Stimulated activated CD8-positive, alpha-beta memory T cell treated with anti-CD3 and anti-CD28 coated beads, Interleukin-15, amount 100 ng/mL, for 4 hours (primary cell): ENCODE measurements around the gene DAB2IP.

Experiments used
- DNase-seq, 2 donors: peaks; one replicate each; pipeline ENCODE4 v3.0.0-alpha.2; 2020; ENCODE audit warnings: low read depth in 2 of 2

Gene DAB2IP

DNA sequence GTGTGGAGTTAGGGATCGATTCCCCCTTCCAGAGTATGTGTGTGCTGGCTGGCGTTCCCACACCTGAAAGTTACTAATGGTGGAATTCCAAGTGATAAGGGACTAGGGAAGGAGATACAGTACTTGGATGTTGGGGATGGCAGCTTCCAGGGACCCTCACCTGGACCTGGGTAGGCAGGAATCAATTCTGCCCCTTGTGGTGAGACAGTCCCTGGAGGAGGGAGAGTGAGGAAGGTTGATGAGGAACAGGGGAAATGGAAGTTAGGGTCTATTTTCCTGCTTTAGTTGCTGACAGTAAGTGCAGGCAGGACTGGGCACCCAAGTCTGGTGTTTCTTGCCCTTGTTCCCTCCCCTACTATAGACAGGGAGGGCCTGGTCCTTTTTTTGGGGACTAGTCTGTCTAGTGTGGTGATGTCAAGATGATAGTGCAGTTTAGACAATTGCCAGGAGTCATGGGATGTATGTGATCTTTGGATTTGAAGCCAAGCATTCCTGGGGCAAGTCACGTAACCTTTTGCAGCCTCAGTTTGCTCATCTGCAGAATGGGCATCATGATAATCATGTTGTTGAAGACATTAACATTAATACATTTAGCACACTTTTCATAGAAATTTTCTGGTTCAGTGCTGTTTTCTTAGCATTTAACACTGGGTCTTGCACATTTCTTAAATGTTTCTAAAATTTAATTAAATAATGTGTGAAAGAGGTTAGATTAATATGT, 51.7 kb downstream of the DAB2IP start:
- DNase-seq, result no peak

DNA sequence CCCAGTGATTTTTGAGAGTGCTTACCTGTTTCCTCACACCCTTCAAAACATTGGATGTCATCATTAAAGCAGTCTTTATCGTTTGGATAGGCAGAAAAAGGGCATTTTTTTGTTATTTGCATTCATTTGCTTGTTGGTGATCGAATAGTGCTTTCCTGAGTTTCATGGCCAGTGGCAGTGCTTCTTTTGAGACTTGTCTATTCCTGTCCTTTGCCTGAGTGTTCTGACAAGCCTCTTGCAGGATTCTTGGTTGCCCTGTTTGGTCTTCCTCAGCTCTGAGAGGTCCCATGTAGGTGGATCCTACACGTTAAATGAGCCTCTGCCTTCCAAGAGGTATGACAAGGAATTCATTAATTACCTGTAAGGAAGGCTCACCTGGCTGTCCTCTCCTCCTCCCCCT, 52.8 kb downstream of the DAB2IP start:
- no peak for DNase-seq

GRCh38 chr9:121706149-121706750, 54.8 kb downstream of the DAB2IP start:
- DNase-seq, result no peak

DNA sequence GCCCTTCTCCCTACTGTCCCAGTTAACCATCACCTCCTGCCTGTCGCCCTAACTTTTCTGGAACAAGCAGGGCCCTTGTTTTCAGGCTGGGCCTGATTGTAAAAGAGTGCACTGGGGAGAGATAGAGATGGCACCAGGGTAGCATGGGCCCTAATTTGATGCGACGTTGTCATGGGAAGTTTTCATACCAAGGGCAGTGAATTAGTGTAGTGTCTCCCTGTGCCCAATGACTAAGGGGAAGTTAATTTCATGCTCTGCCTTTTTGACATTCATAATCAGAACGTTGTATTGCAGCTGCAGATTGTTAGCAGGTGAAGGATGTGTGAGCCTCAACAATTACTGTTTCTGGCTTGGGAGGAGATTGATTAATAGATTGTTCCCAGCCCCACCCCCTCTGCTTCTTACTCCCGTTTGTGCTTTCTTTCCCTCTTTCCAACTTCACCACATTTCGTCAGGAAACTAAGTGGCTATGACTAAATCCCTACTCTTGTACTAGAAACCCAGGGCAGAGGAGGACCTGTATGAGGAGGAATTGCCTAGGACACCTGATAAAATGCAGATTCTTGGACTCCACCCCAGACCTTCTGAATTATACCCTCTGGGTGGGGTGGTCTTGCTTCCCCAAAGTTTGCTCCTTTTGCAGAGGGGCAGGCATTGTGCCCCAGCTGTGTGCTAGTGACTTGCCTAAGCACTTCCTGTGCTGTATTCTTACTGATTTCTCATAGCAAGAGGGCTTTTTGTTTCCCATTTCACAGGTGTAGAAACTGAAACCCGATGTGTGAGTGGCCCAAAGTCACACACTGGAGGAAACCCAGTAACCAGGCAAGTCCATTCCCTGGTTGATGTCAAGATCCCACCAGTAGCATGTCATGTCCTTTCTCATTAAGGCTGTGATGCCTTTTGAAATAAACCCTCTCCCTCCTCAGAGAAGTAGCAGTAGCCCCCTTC, 56.3 kb downstream of the DAB2IP start:
- no peak for DNase-seq

GRCh38 chr9:121708768-121709488, 57.5 kb downstream of the DAB2IP start:
- DNase-seq, result no peak

DNA sequence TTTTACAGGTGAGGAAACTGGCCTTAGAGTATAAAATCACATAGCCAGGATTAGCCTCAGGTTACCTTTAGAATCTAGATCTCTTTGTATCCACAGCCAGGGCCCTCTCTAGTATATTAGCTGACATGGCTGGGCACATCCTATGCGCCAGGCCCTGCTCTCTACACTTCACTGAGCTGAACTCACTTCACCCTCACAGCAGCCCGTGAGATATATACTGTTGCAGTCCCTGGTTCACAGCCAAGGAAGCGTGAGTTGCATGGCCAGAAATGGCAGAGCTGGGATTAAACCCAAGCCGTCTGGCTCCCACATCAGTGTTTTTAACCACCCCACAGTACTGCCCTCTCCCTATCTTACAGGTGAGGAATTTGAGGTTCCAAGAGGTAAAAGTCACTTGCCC, 58.4 kb downstream of the DAB2IP start:
- no peak for DNase-seq

GRCh38 chr9:121711281-121711680, 59.8 kb downstream of the DAB2IP start:
- DNase-seq, result no peak

- no peak for DNase-seq
Measured at GRCh38 chr9:121711797-121712196, 60.4 kb downstream of the DAB2IP start.

DNA sequence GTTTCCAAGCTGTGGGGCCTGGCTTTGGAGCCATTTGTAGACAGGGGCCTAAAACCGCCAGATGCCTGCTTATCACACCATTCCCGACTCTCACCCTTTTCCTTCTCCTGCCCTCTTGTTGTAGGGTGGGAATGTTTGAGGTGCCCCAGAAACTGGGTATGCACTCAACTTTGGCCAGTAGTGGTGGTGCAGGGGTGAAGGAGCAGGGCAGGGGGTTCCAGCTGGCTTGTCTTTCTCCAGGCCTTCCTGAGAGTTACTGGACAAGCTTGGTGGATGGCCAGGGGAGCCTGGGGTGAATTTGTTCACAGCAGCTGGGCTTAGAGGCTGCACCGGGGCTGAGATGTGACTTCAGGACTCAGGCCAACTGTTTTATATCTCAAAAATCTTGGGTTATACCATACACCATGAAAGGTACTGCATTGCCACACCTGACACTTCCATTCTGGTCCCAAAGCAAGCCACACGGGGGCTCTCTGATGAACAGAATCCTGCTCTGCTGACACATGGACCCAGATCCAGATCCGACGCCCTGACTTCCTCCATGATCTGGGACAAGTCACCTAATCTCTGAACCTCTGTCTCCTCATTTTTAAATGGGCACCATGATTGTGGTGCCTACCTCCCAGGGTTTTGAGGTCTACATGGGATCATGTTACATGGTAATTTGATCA, 62.1 kb downstream of the DAB2IP start:
- DNase-seq, result no peak

- no peak for DNase-seq
Measured at GRCh38 chr9:121714075-121714705, 62.8 kb downstream of the DAB2IP start.

GRCh38 chr9:121714873-121715272, 63.4 kb downstream of the DAB2IP start:
- no peak for DNase-seq

- no peak for DNase-seq
Measured at GRCh38 chr9:121717141-121717991, 65.9 kb downstream of the DAB2IP start.

- no peak for DNase-seq
Measured at GRCh38 chr9:121718084-121718483, 66.7 kb downstream of the DAB2IP start.

GRCh38 chr9:121718501-121718900, 67.1 kb downstream of the DAB2IP start:
- no peak for DNase-seq

DNA sequence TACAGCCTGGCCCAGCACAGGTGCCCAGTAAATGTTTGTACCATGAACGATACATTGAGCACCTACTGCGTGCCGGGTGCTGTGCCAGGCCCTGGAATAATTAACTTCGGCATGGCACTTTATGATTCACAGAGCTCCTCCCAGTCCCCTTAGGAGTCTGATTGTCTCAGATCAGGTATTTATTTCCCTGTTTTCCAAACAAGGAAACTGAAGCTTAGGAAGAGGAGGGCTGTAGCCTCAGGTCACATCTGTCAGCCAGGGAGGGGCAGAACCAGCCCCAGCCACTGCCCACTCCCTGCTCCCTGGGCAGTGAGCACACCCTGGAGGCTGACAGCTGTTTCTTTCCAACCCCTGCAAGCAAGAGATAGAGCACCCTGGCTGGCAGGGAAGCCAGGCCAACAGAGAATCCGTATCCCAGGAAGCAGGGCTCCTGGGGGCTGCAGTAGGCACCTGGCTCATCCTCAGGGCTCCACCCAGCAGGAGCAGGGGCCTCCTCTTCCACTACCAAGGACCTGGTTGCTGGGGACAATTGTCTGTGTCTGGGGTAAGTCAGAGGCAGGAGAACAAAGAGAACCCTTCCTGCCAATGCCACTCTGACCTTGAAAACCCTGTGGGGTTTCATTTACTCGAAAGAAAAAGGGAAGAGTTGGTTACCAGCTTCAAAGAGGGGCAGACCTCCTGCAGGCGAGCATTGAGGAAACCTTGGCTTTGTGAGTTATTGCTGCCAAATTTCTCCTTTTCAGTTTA, 69.0 kb downstream of the DAB2IP start:
- no peak for DNase-seq

DNA sequence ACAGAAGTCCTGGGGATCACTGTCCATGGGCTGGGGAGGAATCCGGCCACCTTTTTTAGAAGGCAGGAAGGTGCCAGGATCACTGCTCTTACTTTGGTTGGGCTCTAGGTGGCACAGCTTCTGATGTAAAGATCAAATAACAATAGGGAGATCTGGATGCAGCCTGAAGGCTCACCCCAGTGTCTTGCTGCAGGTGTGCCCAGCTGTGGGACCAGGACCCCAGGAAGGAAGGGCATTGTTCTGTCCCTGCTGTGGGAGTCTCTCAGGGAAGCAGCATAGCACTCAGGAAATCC, 69.6 kb downstream of the DAB2IP start:
- no peak for DNase-seq

GRCh38 chr9:121721770-121722169, 70.3 kb downstream of the DAB2IP start:
- DNase-seq, result no peak

DNA sequence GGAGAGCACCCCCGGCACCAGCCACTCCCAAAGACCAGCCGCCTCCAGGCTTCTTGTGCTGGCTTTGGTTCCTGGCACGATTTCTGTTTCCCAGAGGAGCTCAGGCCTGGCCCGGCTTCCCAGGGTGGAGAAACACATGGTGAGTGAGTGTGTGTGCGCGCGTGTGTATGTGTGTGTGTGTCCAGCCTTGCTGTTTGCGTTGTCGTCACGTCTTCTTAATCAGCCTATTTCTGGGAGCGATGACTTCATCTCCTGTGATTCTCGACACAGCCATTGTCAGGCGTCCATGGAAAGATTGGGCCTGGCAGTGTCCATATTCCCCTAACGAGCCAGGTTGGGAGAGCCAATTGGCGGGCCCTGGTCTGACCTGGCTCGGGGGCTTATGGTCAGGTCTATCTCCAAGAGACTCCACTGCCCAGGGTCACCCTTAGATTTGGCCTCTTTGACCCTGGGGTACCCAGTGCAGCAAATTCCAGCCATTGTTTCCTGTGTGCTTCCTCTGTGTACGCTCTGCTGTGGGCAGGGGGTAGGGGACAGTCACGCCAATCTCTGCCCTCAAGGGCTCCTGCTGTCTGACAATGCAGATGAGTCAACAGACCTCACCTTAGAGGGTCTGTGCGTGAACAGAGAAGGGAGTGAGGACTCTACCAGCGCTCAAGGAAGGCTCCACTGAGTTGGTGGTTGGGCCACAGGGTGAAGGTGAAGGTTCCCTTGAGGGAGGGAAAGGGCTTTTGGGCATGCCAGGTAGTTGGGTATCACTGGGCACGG, 73.8 kb downstream of the DAB2IP start:
- no peak for DNase-seq
